Keratinocyte (primary cell): ENCODE measurements around the gene WFS1. TPM values are rescaled to one million over a fixed set of nuclear protein-coding genes. Genes with fewer than 3 reads are reported as not detected.

Source experiments
- DNase-seq: peaks from one replicate; pipeline ENCODE4 v3.0.0-alpha.2; 2011; ENCODE audit warnings: low read depth, missing footprints, low spot score
- FAIRE-seq: peaks from 2 replicates; lab custom pipeline; 2011; peaks lifted over from hg19 to GRCh38; lab: Jason Lieb, UNC
- H2AFZ ChIP-seq: 2 replicates; pipeline ENCODE4 v1.6.0; 2012; ENCODE audit warnings: low read length, control low read depth, inconsistent platforms; ENCODE audit not compliant: control insufficient read depth
- H3K27ac ChIP-seq: 2 replicates; pipeline ENCODE4 v1.5.1; 2011; ENCODE audit warnings: low read length; ENCODE audit not compliant: control insufficient read depth, insufficient read depth
- H3K27me3 ChIP-seq: 3 replicates; pipeline ENCODE4 v1.6.0; 2011; ENCODE audit warnings: low read length; ENCODE audit not compliant: control insufficient read depth, insufficient read depth; ENCODE audit errors: extremely low read depth
- H3K36me3 ChIP-seq, 2 experiments: 2 replicates in 1 of 2; 3 replicates in 1 of 2; pipeline ENCODE4 v1.5.1; 2011; ENCODE audit warnings: low read length in 2 of 2, mild to moderate bottlenecking in 1 of 2; ENCODE audit not compliant: control insufficient read depth in 2 of 2, insufficient read depth in 2 of 2; ENCODE audit errors: extremely low read depth in 1 of 2
- H3K4me1 ChIP-seq: 3 replicates; pipeline ENCODE4 v1.5.1; 2011; ENCODE audit warnings: low read length; ENCODE audit not compliant: control insufficient read depth, insufficient read depth; ENCODE audit errors: extremely low read depth
- H3K4me2 ChIP-seq: 3 replicates; pipeline ENCODE4 v1.6.0; 2011; ENCODE audit warnings: low read depth, low read length; ENCODE audit not compliant: control insufficient read depth, insufficient read depth; ENCODE audit errors: extremely low read depth
- H3K4me3 ChIP-seq, 3 experiments: fragments of 200-600 bp in 1 of 3; sonication (generic) in 1 of 3; 2 replicates in 2 of 3; 3 replicates in 1 of 3; pipeline ENCODE4 v1.5.1; 2011 to 2016; ENCODE audit warnings: low read length in 3 of 3, mild to moderate bottlenecking in 3 of 3, control low read depth in 2 of 3, inconsistent platforms in 1 of 3, low read depth in 1 of 3, mixed read lengths in 1 of 3, mixed run types in 1 of 3, moderate library complexity in 1 of 3; ENCODE audit not compliant: control insufficient read depth in 2 of 3, insufficient read depth in 2 of 3; ENCODE audit errors: extremely low read depth in 1 of 3
- H3K79me2 ChIP-seq: 2 replicates; pipeline ENCODE4 v1.6.0; 2012; ENCODE audit warnings: low read length; ENCODE audit not compliant: control insufficient read depth, insufficient read depth
- H3K9ac ChIP-seq: 3 replicates; pipeline ENCODE4 v1.6.0; 2011; ENCODE audit warnings: low read length; ENCODE audit not compliant: control insufficient read depth, insufficient read depth; ENCODE audit errors: extremely low read depth
- H3K9me1 ChIP-seq: 3 replicates; pipeline ENCODE4 v1.6.0; 2011; ENCODE audit warnings: low read length; ENCODE audit not compliant: control insufficient read depth, insufficient read depth; ENCODE audit errors: extremely low read depth
- H3K9me3 ChIP-seq: 2 replicates; pipeline ENCODE4 v1.5.1; 2012; ENCODE audit warnings: low read depth, low read length; ENCODE audit not compliant: control insufficient read depth
- H4K20me1 ChIP-seq: 3 replicates; pipeline ENCODE4 v1.6.0; 2011; ENCODE audit warnings: low read length; ENCODE audit not compliant: control insufficient read depth, insufficient read depth; ENCODE audit errors: extremely low read depth
- EZH2 ChIP-seq: IDR thresholded peaks from one replicate; pipeline ENCODE4 v1.6.1; 2012; ENCODE audit warnings: inconsistent platforms, mild to moderate bottlenecking, low read length, moderate library complexity
- dilution Hi-C: fragments of 300-500 bp; cut with MboI; formaldehyde crosslinking; loops from one replicate; pipeline ENCODE4 v1.7.0; 2020; ENCODE audit warnings: low sequenced_read_pairs; ENCODE audit not compliant: extremely low pct_ligation_motif_present
- polyA plus RNA-seq, 5 experiments: library from polyadenylated mRNA; depleted of rRNA in 3 of 5; stranded (reverse) in 3 of 5; stranded (forward) in 1 of 5; unstranded in 1 of 5; fragments of >200 nt; gene quantifications; 1 replicate in 1 of 5; 2 replicates in 3 of 5; 3 replicates in 1 of 5; pipeline versions ENCODE4 v1.2.1 to v1.2.3, GENCODE V29; 2011 to 2012; ENCODE audit warnings: missing spikeins in 2 of 5, low read depth in 1 of 5, low replicate concordance in 1 of 5
- TF ChIP-seq, protein P1 (sequence below), 3 experiments: IDR thresholded peaks in 1 of 3; conservative IDR thresholded peaks in 1 of 3; optimal IDR thresholded peaks in 1 of 3; 2 replicates in 2 of 3; 3 replicates in 1 of 3; pipeline versions ENCODE3 to v1.5.1; 2011; ENCODE audit warnings: low read length in 3 of 3, mild to moderate bottlenecking in 3 of 3, moderate library complexity in 2 of 3, control low read depth in 1 of 3, inconsistent platforms in 1 of 3; ENCODE audit not compliant: insufficient read depth in 2 of 3; ENCODE audit errors: extremely low read depth in 1 of 3

Gene WFS1
- polyA plus RNA-seq, 1 donor (not counting 4 experiments of a cell fraction or from before 2014, with no cell fraction given) = 7.0 TPM

DNA sequence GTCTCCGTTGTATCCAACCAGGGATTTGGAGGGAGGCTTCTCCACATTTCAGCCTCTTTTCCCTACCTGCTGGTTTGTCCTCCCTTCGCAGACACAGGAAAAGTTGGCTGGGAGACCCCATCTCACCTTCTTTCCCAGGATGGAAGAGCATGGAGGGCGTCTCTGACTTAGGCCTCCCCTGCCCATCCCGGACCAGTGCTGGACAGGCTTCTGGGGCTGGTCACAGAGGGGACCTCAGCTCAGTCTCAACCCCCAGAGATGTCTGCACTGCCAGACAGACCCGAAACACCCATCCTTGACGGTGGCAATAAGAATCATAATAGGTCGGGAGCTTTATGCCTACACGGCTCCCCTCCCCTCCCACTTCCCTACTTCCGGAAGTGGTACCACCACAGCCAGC is 1.6 kb downstream of the WFS1 start:
- H3K9ac ChIP-seq = no peak overlapping the region
- H2AFZ ChIP-seq = no peak overlapping the region
- peaks cover 8% of the 10 kb centered on the region for H4K20me1 ChIP-seq
- no peak for DNase-seq
- TF ChIP-seq EZH2 = no peak
- TF ChIP-seq, protein P1, sequence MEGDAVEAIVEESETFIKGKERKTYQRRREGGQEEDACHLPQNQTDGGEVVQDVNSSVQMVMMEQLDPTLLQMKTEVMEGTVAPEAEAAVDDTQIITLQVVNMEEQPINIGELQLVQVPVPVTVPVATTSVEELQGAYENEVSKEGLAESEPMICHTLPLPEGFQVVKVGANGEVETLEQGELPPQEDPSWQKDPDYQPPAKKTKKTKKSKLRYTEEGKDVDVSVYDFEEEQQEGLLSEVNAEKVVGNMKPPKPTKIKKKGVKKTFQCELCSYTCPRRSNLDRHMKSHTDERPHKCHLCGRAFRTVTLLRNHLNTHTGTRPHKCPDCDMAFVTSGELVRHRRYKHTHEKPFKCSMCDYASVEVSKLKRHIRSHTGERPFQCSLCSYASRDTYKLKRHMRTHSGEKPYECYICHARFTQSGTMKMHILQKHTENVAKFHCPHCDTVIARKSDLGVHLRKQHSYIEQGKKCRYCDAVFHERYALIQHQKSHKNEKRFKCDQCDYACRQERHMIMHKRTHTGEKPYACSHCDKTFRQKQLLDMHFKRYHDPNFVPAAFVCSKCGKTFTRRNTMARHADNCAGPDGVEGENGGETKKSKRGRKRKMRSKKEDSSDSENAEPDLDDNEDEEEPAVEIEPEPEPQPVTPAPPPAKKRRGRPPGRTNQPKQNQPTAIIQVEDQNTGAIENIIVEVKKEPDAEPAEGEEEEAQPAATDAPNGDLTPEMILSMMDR (optimal IDR thresholded peaks at IDR 0.05 in 1 of 3, IDR thresholded peaks at IDR 0.05 in 1 of 3, conservative IDR thresholded peaks at IDR 0.05 in 1 of 3; ENCODE audit: extremely low read depth in 1 of 3, insufficient read depth in 2 of 3, low read length in 3 of 3) = no peak
- H3K9me3 ChIP-seq = no peaks in the 10 kb centered on the region
- dilution Hi-C loops = no loop called here
- H3K36me3 ChIP-seq = no peaks in the 10 kb centered on the region
- H3K4me3 ChIP-seq = no peak overlapping the region
- no peak overlapping the region for H3K27ac ChIP-seq
- no peaks in the 10 kb centered on the region for H3K79me2 ChIP-seq
- no peak for FAIRE-seq
- H3K4me2 ChIP-seq = no peak overlapping the region
- H3K9me1 ChIP-seq = no peaks in the 10 kb centered on the region
- H3K27me3 ChIP-seq = no peaks in the 10 kb centered on the region
- peaks cover 15% of the 10 kb centered on the region for H3K4me1 ChIP-seq

DNA sequence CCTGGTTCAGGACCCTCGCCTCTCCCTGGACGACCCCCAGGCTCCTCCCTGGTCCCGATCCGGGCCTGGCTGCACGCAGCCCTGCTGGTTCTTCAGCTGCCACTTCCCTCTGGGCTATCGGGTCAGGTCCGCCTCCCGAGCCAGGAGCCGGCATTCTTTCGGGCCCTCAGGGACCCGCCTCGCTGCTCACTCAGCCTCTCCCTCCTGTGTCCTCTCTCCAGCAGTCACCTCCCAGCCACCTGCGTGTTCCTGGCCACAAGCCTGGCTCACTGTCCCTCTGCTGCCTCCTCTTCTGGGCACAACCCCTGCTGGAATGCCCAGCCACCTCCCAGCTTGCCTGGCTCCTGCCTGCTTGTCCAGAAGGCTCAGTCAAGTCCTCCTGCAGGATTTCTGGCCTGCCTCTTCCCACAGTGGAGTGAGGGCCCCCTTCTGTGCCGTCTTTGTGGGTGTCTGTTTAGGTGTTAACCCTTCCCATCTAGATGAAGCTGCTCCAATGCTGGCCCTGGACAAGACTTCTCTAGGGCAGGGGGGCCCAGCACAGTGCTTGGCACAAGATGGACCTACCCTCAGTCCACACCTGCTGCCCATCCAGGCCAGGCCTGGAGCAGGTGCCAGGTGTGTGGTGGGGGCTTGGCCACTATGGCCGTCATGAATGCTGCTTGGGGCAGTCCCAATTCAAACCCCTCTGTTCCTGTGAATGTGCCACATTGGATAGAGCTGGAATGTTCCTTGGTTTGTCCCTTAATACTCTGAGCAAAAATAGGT is 2.2 kb downstream of the WFS1 start:
- no peak overlapping the region for H3K27ac ChIP-seq
- FAIRE-seq = no peak
- TF ChIP-seq EZH2 = no peak
- TF ChIP-seq, protein P1 (optimal IDR thresholded peaks at IDR 0.05 in 1 of 3, IDR thresholded peaks at IDR 0.05 in 1 of 3, conservative IDR thresholded peaks at IDR 0.05 in 1 of 3; ENCODE audit: extremely low read depth in 1 of 3, insufficient read depth in 2 of 3, low read length in 3 of 3) = no peak
- H2AFZ ChIP-seq = no peak overlapping the region
- no peak overlapping the region for H3K4me2 ChIP-seq
- no peak for DNase-seq
- H4K20me1 ChIP-seq = peaks cover 8% of the 10 kb centered on the region
- H3K36me3 ChIP-seq = no peaks in the 10 kb centered on the region
- dilution Hi-C loops = no loop called here
- H3K4me3 ChIP-seq = no peak overlapping the region
- no peak overlapping the region for H3K9ac ChIP-seq
- H3K79me2 ChIP-seq = no peaks in the 10 kb centered on the region
- no peaks in the 10 kb centered on the region for H3K27me3 ChIP-seq
- H3K4me1 ChIP-seq = peaks cover 15% of the 10 kb centered on the region
- no peaks in the 10 kb centered on the region for H3K9me1 ChIP-seq
- no peaks in the 10 kb centered on the region for H3K9me3 ChIP-seq
